Activated CD8-positive, alpha-beta T cell treated with anti-CD3 and anti-CD28 coated beads for 36 hours (primary cell): ENCODE results near the gene LRRC39. TPM values are rescaled to one million over a fixed set of nuclear protein-coding genes. Genes with fewer than 3 reads are reported as not detected.

Source experiments
- ATAC-seq: fragments of 200-7000 bp; cut with Tn5 transposase; one replicate; pipeline ENCODE4 v1.10.0; 2021; ENCODE audit warnings: mild to moderate bottlenecking, moderate library complexity
- CTCF ChIA-PET: fragments of 350-600 bp; sonication (Branson Sonifier 250); formaldehyde crosslinking; loops from one replicate; lab custom pipeline; 2021; ENCODE audit warnings: antibody characterized with exemption; lab: Charles Lee
- POLR2A ChIA-PET: fragments of 350-600 bp; sonication (Branson Sonifier 250); formaldehyde crosslinking; loops from one replicate; lab custom pipeline; 2021; ENCODE audit warnings: antibody characterized with exemption; lab: Charles Lee
- DNase-seq: peaks from one replicate; pipeline ENCODE4 v3.0.0-alpha.2; 2020
- H3K27ac Mint-ChIP-seq: one replicate; pipeline ENCODE4 v1.8.0; 2021; ENCODE audit warnings: mild to moderate bottlenecking, mixed read lengths
- H3K27me3 Mint-ChIP-seq: one replicate; pipeline ENCODE4 v1.8.0; 2021; ENCODE audit warnings: mixed read lengths
- H3K36me3 Mint-ChIP-seq: one replicate; pipeline ENCODE4 v1.8.0; 2021; ENCODE audit warnings: low read depth, mixed read lengths
- H3K4me1 Mint-ChIP-seq: one replicate; pipeline ENCODE4 v1.8.0; 2021; ENCODE audit warnings: low read depth, mixed read lengths
- H3K4me3 Mint-ChIP-seq: one replicate; pipeline ENCODE4 v1.8.0; 2021; ENCODE audit warnings: mild to moderate bottlenecking, moderate library complexity, mixed read lengths
- H3K9me3 Mint-ChIP-seq: one replicate; pipeline ENCODE4 v1.8.0; 2021; ENCODE audit warnings: mixed read lengths
- CTCF ChIP-seq: fragments of 200-600 bp; IDR thresholded peaks from one replicate; pipeline ENCODE4 v1.8.0; 2022; ENCODE audit warnings: antibody characterized with exemption, mild to moderate bottlenecking
- intact Hi-C: fragments of 100-400 bp; cut with micrococcal nuclease; formaldehyde crosslinking; loops from one replicate; pipeline ENCODE4 v1.10.0; 2022
- total RNA-seq, 2 experiments: library from RNA; stranded (reverse); gene quantifications; one replicate each; pipeline ENCODE4 v1.2.3, GENCODE V29; 2021

Gene LRRC39
- total RNA-seq, 2 experiments from 2014 or later = 0.34 to 0.92 TPM

- H3K36me3 Mint-ChIP-seq = peaks cover 15% of the 10 kb centered on the region
- POLR2A ChIA-PET = interaction anchor here (0.7 to 2.0 kb wide), 11 partner anchors 9 to 185 kb away, joined by 3 to 8 read pairs (median 3); partner anchors contain the start of gene RTCA
- ATAC-seq = peak; percentile 95
- H3K27me3 Mint-ChIP-seq = no peaks in the 10 kb centered on the region
- peak; percentile 98 for DNase-seq
- H3K9me3 Mint-ChIP-seq = no peaks in the 10 kb centered on the region
- intact Hi-C loops = loop anchor here (5.0 to 10.0 kb wide), 4 partner anchors 96 to 328 kb away; partner anchors contain the start of gene CDC14A
- peak within 1 kb of the TSS; percentile 96 for H3K27ac Mint-ChIP-seq
- CTCF ChIA-PET = interaction anchor here (0.6 to 1.0 kb wide), 3 partner anchors 9 to 21 kb away, joined by 3 read pairs; no protein-coding TSS in a partner anchor
- no peak for TF ChIP-seq CTCF
- peak within 1 kb of the TSS; percentile 89 for H3K4me3 Mint-ChIP-seq
- H3K4me1 Mint-ChIP-seq = peaks cover 37% of the 10 kb centered on the region
Measured at GRCh38 chr1:100132566-100133477, 45.2 kb downstream of the LRRC39 start, which contains the start of the genes SASS6 and TRMT13. Gene SASS6, minus strand, starts transcription at chr1:100132930. Its CDS starts 116 bp downstream, at chr1:100132814. Gene TRMT13, plus strand, starts transcription at chr1:100133163. Its CDS starts 6 bp downstream, at chr1:100133169.

- intact Hi-C loops = loop anchor here (5.0 to 10.0 kb wide), 4 partner anchors 94 to 327 kb away; partner anchors contain the start of gene CDC14A
- DNase-seq (no peak), ATAC-seq (no peak)
- POLR2A ChIA-PET = no interaction called here
- no peaks in the 10 kb centered on the region for H3K27me3 Mint-ChIP-seq
- H3K9me3 Mint-ChIP-seq = no peaks in the 10 kb centered on the region
- peak overlapping the region; percentile 96 for H3K27ac Mint-ChIP-seq
- no peak for TF ChIP-seq CTCF
- peak overlapping the region; percentile 89 for H3K4me3 Mint-ChIP-seq
- H3K36me3 Mint-ChIP-seq = peaks cover 13% of the 10 kb centered on the region
- CTCF ChIA-PET = no interaction called here
- H3K4me1 Mint-ChIP-seq = peaks cover 37% of the 10 kb centered on the region
Measured at GRCh38 chr1:100131623-100132022, 46.4 kb downstream of the LRRC39 start.

GRCh38 chr1:100130552-100131077 lies 47.4 kb downstream of the LRRC39 start:
- DNase-seq = no peak
- ChIA-PET CTCF (no interaction called here), POLR2A (interaction anchor here (0.6 kb wide), 1 partner anchor 84 kb away, joined by 3 read pairs; no protein-coding TSS in a partner anchor)
- Mint-ChIP-seq H3K9me3 (no peaks in the 10 kb centered on the region), H3K27me3 (no peaks in the 10 kb centered on the region), H3K4me1 (peaks cover 36% of the 10 kb centered on the region), H3K4me3 (no peak overlapping the region), H3K36me3 (peaks cover 18% of the 10 kb centered on the region), H3K27ac (no peak overlapping the region)
- intact Hi-C loops = loop anchor here (5.0 to 10.0 kb wide), 4 partner anchors 93 to 326 kb away; partner anchors contain the start of gene CDC14A
- TF ChIP-seq CTCF = no peak
- no peak for ATAC-seq

GRCh38 chr1:100127226-100127625 lies 50.8 kb downstream of the LRRC39 start:
- ChIA-PET CTCF (no interaction called here), POLR2A (no interaction called here)
- no peak overlapping the region for H3K4me3 Mint-ChIP-seq
- intact Hi-C loops = no loop called here
- DNase-seq = no peak
- no peaks in the 10 kb centered on the region for H3K9me3 Mint-ChIP-seq
- peaks cover 24% of the 10 kb centered on the region for H3K4me1 Mint-ChIP-seq
- no peak for ATAC-seq
- TF ChIP-seq CTCF = no peak
- no peak overlapping the region for H3K27ac Mint-ChIP-seq
- H3K36me3 Mint-ChIP-seq = peaks cover 11% of the 10 kb centered on the region
- no peaks in the 10 kb centered on the region for H3K27me3 Mint-ChIP-seq
